Osteoblast (primary cell): ENCODE data around the gene CCNJL. TPM values are rescaled to one million over a fixed set of nuclear protein-coding genes. Genes with fewer than 3 reads are reported as not detected.

ENCODE experiments used
- DNase-seq: peaks from one replicate; pipeline ENCODE4 v3.0.0; 2011; ENCODE audit warnings: low spot score, mixed read lengths; ENCODE audit not compliant: insufficient read length; ENCODE audit errors: missing footprints
- H2AFZ ChIP-seq: 2 replicates; pipeline ENCODE4 v1.6.0; 2011; ENCODE audit warnings: mild to moderate bottlenecking, low read length
- H3K27ac ChIP-seq: 2 replicates; pipeline ENCODE4 v1.5.1; 2011; ENCODE audit warnings: mild to moderate bottlenecking, low read depth, low read length, moderate library complexity
- H3K27me3 ChIP-seq: 2 replicates; pipeline ENCODE4 v1.6.0; 2012; ENCODE audit warnings: mild to moderate bottlenecking, control low read depth, inconsistent platforms, low read length, moderate library complexity; ENCODE audit not compliant: insufficient read depth
- H3K36me3 ChIP-seq: 2 replicates; pipeline ENCODE4 v1.5.1; 2011; ENCODE audit warnings: mild to moderate bottlenecking, low read length, control low read depth, moderate library complexity; ENCODE audit not compliant: insufficient read depth
- H3K4me1 ChIP-seq: 2 replicates; pipeline ENCODE4 v1.5.1; 2011; ENCODE audit warnings: mild to moderate bottlenecking, low read length, control low read depth, moderate library complexity; ENCODE audit not compliant: insufficient read depth
- H3K4me2 ChIP-seq: 2 replicates; pipeline ENCODE4 v1.6.0; 2011; ENCODE audit warnings: mild to moderate bottlenecking, low read length; ENCODE audit not compliant: insufficient read depth
- H3K4me3 ChIP-seq: fragments of 200-600 bp; sonication (generic); 3 replicates; pipeline ENCODE4 v1.5.1; 2012; ENCODE audit warnings: mild to moderate bottlenecking, low read length, inconsistent platforms; ENCODE audit not compliant: insufficient read depth
- H3K79me2 ChIP-seq: 2 replicates; pipeline ENCODE4 v1.6.0; 2012; ENCODE audit warnings: mild to moderate bottlenecking, low read length, control low read depth, inconsistent platforms; ENCODE audit not compliant: insufficient read depth
- H3K9me3 ChIP-seq: 2 replicates; pipeline ENCODE4 v1.5.1; 2011; ENCODE audit warnings: low read depth, low read length, control low read depth
- H4K20me1 ChIP-seq: 2 replicates; pipeline ENCODE4 v1.6.0; 2012; ENCODE audit warnings: mild to moderate bottlenecking, low read length, control low read depth; ENCODE audit not compliant: insufficient read depth
- total RNA-seq: library from RNA; depleted of rRNA; stranded (reverse); fragments of >200 nt; gene quantifications from 2 replicates; pipeline ENCODE4 v1.2.3, GENCODE V29; 2012
- TF ChIP-seq, protein P1 (sequence below): IDR thresholded peaks from 2 replicates; pipeline ENCODE4 v1.5.1; 2011; ENCODE audit warnings: mild to moderate bottlenecking, low read depth, low read length, moderate library complexity; ENCODE audit errors: extremely low read depth

CCNJL gene
- total RNA-seq, 1 donor = 1.1 TPM

DNA sequence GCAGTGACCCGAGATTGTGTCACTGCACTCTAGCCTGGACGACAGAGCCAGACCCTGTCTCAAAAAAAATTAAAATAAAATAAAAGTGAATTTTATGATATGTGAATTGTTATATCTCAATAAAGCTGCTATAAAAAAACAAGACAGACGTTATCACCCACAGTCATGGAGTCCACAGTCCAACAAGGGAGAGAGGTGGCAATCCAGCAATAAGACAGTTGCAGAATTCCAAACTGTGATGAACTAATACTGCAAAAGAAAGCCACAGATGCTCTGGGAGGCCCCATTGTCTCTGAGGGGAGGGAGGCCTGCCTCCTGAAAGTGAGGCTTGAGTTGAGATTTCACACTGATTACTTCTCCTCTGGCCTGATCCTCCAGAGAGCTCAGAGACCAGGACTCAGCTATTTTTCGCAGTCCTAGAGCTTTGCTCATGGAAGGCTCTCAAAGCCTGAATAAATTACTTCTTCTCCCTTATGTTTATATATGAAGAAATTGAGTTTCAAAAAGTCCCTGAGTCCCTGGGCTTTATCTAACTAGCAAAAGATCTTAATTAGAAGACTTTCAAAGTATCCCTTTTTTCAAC, 28.0 kb downstream of the CCNJL start:
- no peak for DNase-seq
- no peaks in the 10 kb centered on the region for H3K79me2 ChIP-seq
- no peaks in the 10 kb centered on the region for H3K36me3 ChIP-seq
- no peaks in the 10 kb centered on the region for H3K9me3 ChIP-seq
- H3K27me3 ChIP-seq = no peaks in the 10 kb centered on the region
- no peaks in the 10 kb centered on the region for H4K20me1 ChIP-seq
- no peak overlapping the region for H3K4me2 ChIP-seq
- TF ChIP-seq, protein P1, sequence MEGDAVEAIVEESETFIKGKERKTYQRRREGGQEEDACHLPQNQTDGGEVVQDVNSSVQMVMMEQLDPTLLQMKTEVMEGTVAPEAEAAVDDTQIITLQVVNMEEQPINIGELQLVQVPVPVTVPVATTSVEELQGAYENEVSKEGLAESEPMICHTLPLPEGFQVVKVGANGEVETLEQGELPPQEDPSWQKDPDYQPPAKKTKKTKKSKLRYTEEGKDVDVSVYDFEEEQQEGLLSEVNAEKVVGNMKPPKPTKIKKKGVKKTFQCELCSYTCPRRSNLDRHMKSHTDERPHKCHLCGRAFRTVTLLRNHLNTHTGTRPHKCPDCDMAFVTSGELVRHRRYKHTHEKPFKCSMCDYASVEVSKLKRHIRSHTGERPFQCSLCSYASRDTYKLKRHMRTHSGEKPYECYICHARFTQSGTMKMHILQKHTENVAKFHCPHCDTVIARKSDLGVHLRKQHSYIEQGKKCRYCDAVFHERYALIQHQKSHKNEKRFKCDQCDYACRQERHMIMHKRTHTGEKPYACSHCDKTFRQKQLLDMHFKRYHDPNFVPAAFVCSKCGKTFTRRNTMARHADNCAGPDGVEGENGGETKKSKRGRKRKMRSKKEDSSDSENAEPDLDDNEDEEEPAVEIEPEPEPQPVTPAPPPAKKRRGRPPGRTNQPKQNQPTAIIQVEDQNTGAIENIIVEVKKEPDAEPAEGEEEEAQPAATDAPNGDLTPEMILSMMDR = no peak
- no peak overlapping the region for H3K4me3 ChIP-seq
- no peak overlapping the region for H3K27ac ChIP-seq
- no peaks in the 10 kb centered on the region for H3K4me1 ChIP-seq
- H2AFZ ChIP-seq = no peak overlapping the region

DNA sequence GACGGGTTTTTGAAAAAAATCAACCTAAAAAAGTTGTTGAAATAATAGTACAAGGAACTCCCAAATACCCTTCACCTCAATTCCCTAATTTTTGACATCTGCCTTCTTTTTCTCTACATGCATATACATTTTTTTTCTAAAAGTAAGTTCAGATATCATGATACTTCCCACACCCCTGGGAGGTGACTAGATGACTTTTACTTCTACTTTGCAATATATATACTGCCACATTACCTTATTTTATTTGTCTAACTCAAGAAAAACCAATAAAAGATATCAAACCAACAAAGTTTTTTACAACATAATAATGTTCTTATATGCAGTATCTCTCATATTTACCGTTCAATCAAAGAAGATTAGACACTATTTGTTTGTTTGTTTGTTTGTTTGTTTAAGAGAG, 31.1 kb downstream of the CCNJL start:
- TF ChIP-seq, protein P1 = no peak
- Histone ChIP-seq H4K20me1 (no peaks in the 10 kb centered on the region), H3K4me1 (no peaks in the 10 kb centered on the region), H3K27me3 (no peaks in the 10 kb centered on the region), H3K79me2 (no peaks in the 10 kb centered on the region), H3K9me3 (no peaks in the 10 kb centered on the region), H3K4me3 (no peak overlapping the region), H2AFZ (no peak overlapping the region), H3K4me2 (no peak overlapping the region), H3K36me3 (no peaks in the 10 kb centered on the region), H3K27ac (no peak overlapping the region)
- no peak for DNase-seq

- Histone ChIP-seq H3K4me1 (no peaks in the 10 kb centered on the region), H3K27ac (no peak overlapping the region), H3K9me3 (no peaks in the 10 kb centered on the region), H3K79me2 (no peaks in the 10 kb centered on the region), H3K4me2 (no peak overlapping the region), H3K27me3 (no peaks in the 10 kb centered on the region), H3K36me3 (no peaks in the 10 kb centered on the region), H2AFZ (no peak overlapping the region), H3K4me3 (no peak overlapping the region), H4K20me1 (no peaks in the 10 kb centered on the region)
- DNase-seq = no peak
- TF ChIP-seq, protein P1 = no peak
Observed at GRCh38 chr5:160280384-160281095, 31.8 kb downstream of the CCNJL start.

GRCh38 chr5:160278343-160278742, 34.0 kb downstream of the CCNJL start:
- Histone ChIP-seq H2AFZ (no peak overlapping the region), H3K36me3 (no peaks in the 10 kb centered on the region), H3K4me1 (no peaks in the 10 kb centered on the region), H3K4me3 (no peak overlapping the region), H3K27ac (no peak overlapping the region), H3K4me2 (no peak overlapping the region), H3K9me3 (no peaks in the 10 kb centered on the region), H4K20me1 (no peaks in the 10 kb centered on the region), H3K79me2 (no peaks in the 10 kb centered on the region), H3K27me3 (no peaks in the 10 kb centered on the region)
- TF ChIP-seq, protein P1 = no peak
- DNase-seq = no peak
